DOHH2 (cell line): Measurements from ENCODE around the gene KIAA0040.

Experiments
- EZH2phosphoT487 ChIP-seq: fragments of 200-600 bp; sonication (generic); IDR thresholded peaks from 2 replicates; pipeline ENCODE4 v1.6.1; 2017; ENCODE audit warnings: borderline replicate concordance, mild to moderate bottlenecking, antibody characterized with exemption, low read length, moderate library complexity, mixed read lengths
- TF ChIP-seq, protein P1 (sequence below): fragments of 200-600 bp; sonication (generic); IDR thresholded peaks from one replicate; pipeline ENCODE4 v1.5.1; 2014; ENCODE audit warnings: antibody characterized with exemption, mild to moderate bottlenecking, low read depth, low read length; ENCODE audit not compliant: poor library complexity, severe bottlenecking

DNA sequence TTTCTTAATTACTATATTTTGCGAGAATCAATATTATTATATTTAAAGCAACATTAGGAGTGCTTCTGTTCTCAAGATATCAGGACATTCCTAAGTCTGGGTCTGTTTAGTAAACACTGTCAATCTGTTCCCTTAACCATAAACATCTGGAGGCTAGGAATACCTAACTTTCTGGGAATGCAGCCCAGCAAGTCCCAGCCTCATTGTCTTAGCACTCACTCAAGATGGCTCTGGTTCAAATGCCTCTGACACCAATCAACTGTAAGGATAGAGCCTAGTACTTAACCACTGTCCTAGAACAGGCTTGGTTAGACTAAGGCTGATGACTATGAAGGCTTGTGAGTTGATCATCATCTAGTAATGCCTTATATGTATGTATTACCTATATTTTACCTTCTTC, 63.4 kb downstream of the KIAA0040 start:
- TF ChIP-seq, protein P1, sequence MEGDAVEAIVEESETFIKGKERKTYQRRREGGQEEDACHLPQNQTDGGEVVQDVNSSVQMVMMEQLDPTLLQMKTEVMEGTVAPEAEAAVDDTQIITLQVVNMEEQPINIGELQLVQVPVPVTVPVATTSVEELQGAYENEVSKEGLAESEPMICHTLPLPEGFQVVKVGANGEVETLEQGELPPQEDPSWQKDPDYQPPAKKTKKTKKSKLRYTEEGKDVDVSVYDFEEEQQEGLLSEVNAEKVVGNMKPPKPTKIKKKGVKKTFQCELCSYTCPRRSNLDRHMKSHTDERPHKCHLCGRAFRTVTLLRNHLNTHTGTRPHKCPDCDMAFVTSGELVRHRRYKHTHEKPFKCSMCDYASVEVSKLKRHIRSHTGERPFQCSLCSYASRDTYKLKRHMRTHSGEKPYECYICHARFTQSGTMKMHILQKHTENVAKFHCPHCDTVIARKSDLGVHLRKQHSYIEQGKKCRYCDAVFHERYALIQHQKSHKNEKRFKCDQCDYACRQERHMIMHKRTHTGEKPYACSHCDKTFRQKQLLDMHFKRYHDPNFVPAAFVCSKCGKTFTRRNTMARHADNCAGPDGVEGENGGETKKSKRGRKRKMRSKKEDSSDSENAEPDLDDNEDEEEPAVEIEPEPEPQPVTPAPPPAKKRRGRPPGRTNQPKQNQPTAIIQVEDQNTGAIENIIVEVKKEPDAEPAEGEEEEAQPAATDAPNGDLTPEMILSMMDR, result no peak
- TF ChIP-seq EZH2phosphoT487, result no peak
